Fibroblast of skin of scalp (primary cell): ENCODE measurements around the gene RAG1.

ENCODE experiments used
- DNase-seq: peaks from one replicate; pipeline ENCODE4 v3.0.0-alpha.2; 2013

The RAG1 gene

DNA sequence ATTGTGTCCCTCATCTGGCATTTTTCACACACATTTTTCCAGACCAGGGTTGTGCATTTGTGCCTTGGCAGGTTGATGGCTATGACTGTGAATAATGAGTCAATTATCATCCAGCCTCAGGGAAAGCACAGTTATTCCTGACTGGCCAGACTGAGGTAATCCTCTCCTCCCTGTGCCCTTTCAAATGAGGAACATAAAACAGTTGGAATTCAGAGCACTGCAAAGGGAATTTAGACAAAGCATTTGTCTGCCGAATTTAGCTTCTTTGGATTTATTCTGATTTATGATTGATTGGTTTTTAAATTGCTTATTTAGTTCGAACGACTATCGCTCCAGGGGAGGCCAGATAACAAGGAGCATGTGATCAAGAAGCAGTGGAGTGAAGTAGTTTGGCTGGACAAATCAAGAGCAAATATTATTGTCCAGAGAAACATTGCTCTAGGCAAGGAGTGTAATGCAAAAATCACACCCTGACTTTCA is 61.0 kb downstream of the RAG1 start:
- DNase-seq, result no peak
